ENCODE data around the gene OR10H4. TPM values are rescaled to one million over a fixed set of nuclear protein-coding genes. Genes with fewer than 3 reads are reported as not detected.
A peak's percentile ranks its signal among the peaks of the same experiment; 100 is the strongest.

The OR10H4 gene
- total and polyA plus RNA-seq, 9 of the 15 experiments (the other 6 are each of a cell fraction or from before 2014, with no cell fraction given) = not detected

DNA sequence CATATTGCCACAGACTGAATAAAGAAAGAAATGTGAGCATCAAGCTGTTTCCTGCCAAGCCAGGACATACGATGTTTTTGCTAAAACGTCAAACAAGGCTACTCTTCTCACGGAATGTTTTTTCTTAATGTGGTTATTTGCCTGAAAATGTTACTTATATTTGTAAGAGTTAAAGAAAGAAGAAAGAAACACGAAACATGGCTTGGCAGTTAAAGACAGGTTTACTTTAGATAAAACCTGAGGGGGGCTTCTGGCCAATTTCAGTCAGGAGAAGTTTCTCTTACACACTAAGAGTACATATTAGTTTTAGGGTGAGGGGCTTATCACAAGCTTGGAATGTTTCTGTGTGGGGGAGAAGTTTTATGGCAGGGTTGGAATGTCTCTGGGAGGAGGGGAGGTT, 4.4 kb upstream of the OR10H4 start:
- ATAC-seq (no peak), DNase-seq (ENCODE audit: extremely low read depth in 1 of 4, low spot score in 3 of 4) (no peak), FAIRE-seq (no peak)
- Histone ChIP-seq H2AFZ (ENCODE audit: low read depth, low read length) (no peak overlapping the region), H3K4me2 (ENCODE audit: insufficient read depth, low read length) (no peak overlapping the region), H3K4me1 (replicated peaks in 1 of 2; ENCODE audit: control insufficient read depth in 2 of 2, insufficient read depth in 2 of 2, low read length in 2 of 2) (no peaks in the 10 kb centered on the region), H3K27me3 (ENCODE audit: control insufficient read depth in 2 of 2, insufficient read depth in 2 of 2, low read length in 2 of 2) (no peaks in the 10 kb centered on the region), H3K9ac (ENCODE audit: insufficient read depth in 1 of 2, low read depth in 2 of 2, low read length in 2 of 2) (no peak overlapping the region), H3K79me2 (ENCODE audit: control insufficient read depth, insufficient read depth, low read length) (no peaks in the 10 kb centered on the region; the same call in 2 of the 3 replicates), H3K36me3 (ENCODE audit: control insufficient read depth, insufficient read depth, low read length) (no peaks in the 10 kb centered on the region), H3K4me3 (no peak overlapping the region), H4K20me1 (replicated peaks; ENCODE audit: control insufficient read depth, insufficient read depth, low read length) (no peaks in the 10 kb centered on the region), H3K9me1 (ENCODE audit: control insufficient read depth, insufficient read depth, low read length) (no peaks in the 10 kb centered on the region), H3K9me3 (replicated peaks; ENCODE audit: control insufficient read depth, insufficient read depth, low read depth, low read length) (no peaks in the 10 kb centered on the region; the same call in none of the 2 replicates), H3K27ac (ENCODE audit: extremely low read depth, low read depth, low read length) (no peak overlapping the region)
- CTCF ChIA-PET (ENCODE audit: low intra/inter-chr PET ratio) = no interaction called here
- intact Hi-C loops (cut with micrococcal nuclease) (no loop called here), in situ Hi-C loops (cut with MboI) (no loop called here)
- TF ChIP-seq FOXM1 (IDR thresholded peaks at IDR 0.05; ENCODE audit: low read depth) = no peak
- no peak for TF ChIP-seq FOXM1 (CRISPR knock-in tag; IDR thresholded peaks at IDR 0.05; ENCODE audit: low read depth)
- no peak for TF ChIP-seq BMI1 (IDR thresholded peaks at IDR 0.05; ENCODE audit: low read length)
- peak; percentile 99 for TF ChIP-seq HLTF (IDR thresholded peaks at IDR 0.05)
- TF ChIP-seq ZNF239 (CRISPR knock-in tag; IDR thresholded peaks at IDR 0.05) = no peak
- TF ChIP-seq RBM25 (IDR thresholded peaks at IDR 0.05; ENCODE audit: low read depth, low read length, severe bottlenecking) = peak; percentile 76
- no peak for TF ChIP-seq ETS2 (tag; IDR thresholded peaks at IDR 0.05; ENCODE audit: borderline replicate concordance, poor library complexity, severe bottlenecking)
- no peak for TF ChIP-seq ZNF696 (CRISPR knock-in tag; conservative IDR thresholded peaks at IDR 0.05)
- peak in 1 of 2 experiments; percentile 65; a peak in 1 of 3 replicates for TF ChIP-seq CBX3 (IDR thresholded peaks at IDR 0.05; ENCODE audit: borderline replicate concordance in 1 of 2, low read length in 2 of 2)
- TF ChIP-seq ATF1 (CRISPR knock-in tag; IDR thresholded peaks at IDR 0.05) = no peak
- no peak for TF ChIP-seq ATF1 (tag; IDR thresholded peaks at IDR 0.05)
- TF ChIP-seq POLR3G (IDR thresholded peaks at IDR 0.05; ENCODE audit: extremely low read depth, insufficient read length, insufficient replicate concordance) = no peak
- TF ChIP-seq, protein P1, sequence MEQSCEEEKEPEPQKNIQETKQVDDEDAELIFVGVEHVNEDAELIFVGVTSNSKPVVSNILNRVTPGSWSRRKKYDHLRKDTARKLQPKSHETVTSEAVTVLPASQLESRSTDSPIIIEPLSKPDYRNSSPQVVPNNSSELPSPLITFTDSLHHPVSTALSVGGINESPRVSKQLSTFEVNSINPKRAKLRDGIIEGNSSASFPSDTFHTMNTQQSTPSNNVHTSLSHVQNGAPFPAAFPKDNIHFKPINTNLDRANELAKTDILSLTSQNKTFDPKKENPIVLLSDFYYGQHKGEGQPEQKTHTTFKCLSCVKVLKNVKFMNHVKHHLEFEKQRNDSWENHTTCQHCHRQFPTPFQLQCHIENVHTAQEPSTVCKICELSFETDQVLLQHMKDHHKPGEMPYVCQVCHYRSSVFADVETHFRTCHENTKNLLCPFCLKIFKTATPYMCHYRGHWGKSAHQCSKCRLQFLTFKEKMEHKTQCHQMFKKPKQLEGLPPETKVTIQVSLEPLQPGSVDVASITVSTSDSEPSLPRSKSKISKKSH (CRISPR knock-in tag; IDR thresholded peaks at IDR 0.05) = peak; percentile 81
- TF ChIP-seq, protein P2, sequence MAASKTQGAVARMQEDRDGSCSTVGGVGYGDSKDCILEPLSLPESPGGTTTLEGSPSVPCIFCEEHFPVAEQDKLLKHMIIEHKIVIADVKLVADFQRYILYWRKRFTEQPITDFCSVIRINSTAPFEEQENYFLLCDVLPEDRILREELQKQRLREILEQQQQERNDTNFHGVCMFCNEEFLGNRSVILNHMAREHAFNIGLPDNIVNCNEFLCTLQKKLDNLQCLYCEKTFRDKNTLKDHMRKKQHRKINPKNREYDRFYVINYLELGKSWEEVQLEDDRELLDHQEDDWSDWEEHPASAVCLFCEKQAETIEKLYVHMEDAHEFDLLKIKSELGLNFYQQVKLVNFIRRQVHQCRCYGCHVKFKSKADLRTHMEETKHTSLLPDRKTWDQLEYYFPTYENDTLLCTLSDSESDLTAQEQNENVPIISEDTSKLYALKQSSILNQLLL (CRISPR knock-in tag; IDR thresholded peaks at IDR 0.05; ENCODE audit: borderline replicate concordance) = no peak
- TF ChIP-seq TRIM28 (IDR thresholded peaks at IDR 0.05) = peak; percentile 85; the same call in 1 of the 2 replicates
- no peak for TF ChIP-seq TAF15 (IDR thresholded peaks at IDR 0.05; ENCODE audit: low read depth, low read length)
- TF ChIP-seq ZBTB7A (IDR thresholded peaks at IDR 0.05; ENCODE audit: borderline replicate concordance, control insufficient read depth, low read depth, low read length) = no peak
- no peak for TF ChIP-seq ZNF134 (CRISPR knock-in tag; conservative IDR thresholded peaks at IDR 0.05)
- no TSS peak for BruUV-seq (replicated peaks)
- POLR2A ChIA-PET = no interaction called here
- 6% methylated on average over 4 of the region's 4 CpGs for WGBS (ENCODE audit: insufficient coverage, low coverage, missing lambda C conversion rate)

Data from K562 (cell line).